Stimulated activated CD8-positive, alpha-beta memory T cell treated with anti-CD3 and anti-CD28 coated beads, Interleukin-12 subunit alpha, Interleukin-12 subunit beta, amount 100 ng/mL, for 1 hour (primary cell): ENCODE results near the gene LGI2.

ENCODE experiments used
- DNase-seq: peaks from one replicate; pipeline ENCODE4 v3.0.0-alpha.2; 2020; ENCODE audit warnings: low read depth

The LGI2 gene

GRCh38 chr4:24966076-24966475 is 64.7 kb downstream of the LGI2 start:
- DNase-seq: no peak

- DNase-seq: no peak
Measured at GRCh38 chr4:24965627-24966026, 65.1 kb downstream of the LGI2 start.

DNA sequence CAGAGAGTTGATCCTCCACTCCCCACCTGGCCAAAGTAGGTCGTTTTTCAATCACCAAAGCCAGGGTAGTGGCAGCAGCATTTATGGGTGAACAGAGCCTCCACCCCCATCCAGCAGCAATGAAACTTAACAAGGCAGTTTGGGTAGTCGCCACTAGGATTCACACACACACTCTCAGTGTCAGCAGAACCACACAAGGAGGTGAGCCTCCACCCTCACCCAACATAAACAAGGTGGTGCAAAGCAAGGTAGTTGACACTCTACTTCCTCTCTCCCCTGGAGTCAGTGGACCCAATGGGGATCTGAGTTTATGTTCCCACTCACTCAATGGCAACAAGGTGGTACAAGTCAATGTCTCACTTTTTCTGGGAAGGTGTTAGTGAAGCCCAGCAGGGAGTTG is 67.5 kb downstream of the LGI2 start:
- no peak for DNase-seq

GRCh38 chr4:24957886-24958285 is 72.9 kb downstream of the LGI2 start:
- no peak for DNase-seq

DNA sequence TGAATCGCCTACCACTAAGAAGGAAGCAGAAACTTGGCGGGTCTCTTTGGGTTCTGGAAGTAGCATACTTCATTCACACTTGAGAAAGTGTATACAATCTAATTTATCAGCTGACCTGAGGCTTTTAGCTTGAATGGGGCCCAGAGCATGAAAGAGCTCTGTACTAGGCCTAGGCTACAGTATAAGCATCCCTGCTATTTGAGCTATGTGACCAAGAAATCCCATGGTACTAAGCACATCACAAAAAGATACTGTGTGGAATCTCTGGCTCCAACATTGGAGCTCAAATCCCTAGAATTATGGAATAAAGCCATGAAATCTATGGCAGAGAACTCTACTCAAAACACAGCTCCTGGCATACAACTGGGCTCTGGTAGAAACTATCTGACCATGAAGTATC is 74.0 kb downstream of the LGI2 start:
- no peak for DNase-seq

DNA sequence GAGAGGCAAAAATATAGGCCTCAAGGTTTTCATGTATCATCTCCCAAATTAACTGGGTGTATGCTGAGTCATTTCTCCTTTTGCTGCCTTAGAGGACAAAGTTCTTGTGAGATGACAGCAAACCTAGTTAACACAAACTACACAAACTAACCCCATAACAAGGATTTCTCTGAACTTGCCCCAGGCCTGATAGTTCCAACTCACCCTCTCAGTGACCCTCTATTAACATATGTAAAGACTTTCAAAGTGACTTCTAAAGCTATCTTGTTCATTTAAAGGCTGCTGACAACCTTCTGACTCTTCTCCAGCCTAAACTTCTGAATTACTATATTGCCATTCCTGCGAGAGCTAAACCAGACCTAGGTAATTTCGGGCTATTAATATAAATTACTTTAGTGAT is 74.7 kb downstream of the LGI2 start:
- no peak for DNase-seq

DNA sequence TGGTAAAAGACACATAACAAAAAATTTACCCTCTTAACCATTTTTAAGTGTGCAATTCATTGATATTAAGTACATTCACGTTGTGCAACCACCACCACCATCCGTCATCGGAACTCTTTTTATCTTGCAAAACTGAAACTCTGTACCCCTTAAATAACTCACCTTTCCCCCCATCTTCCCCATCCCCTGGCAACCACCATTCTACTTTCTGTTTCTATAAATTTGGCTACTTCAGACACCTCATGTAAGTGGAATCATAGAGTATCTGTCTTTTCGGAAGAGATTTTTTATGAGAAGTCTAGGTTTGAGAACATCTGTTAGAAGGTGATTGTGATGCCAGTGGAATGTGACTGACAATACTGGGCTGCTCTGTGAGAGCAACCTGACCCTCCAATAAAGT is 78.1 kb downstream of the LGI2 start:
- DNase-seq: no peak

GRCh38 chr4:24949970-24950369 is 80.8 kb downstream of the LGI2 start:
- no peak for DNase-seq
